Panc1 (cell line): ENCODE results near the gene MISP3. TPM values are rescaled to one million over a fixed set of nuclear protein-coding genes. Genes with fewer than 3 reads are reported as not detected.
"Not testable (repeated sequence)": the region's sequence is repeated elsewhere in the genome, so short reads cannot be mapped to it uniquely, and the experiment has no call there.

Experiments used
- ATAC-seq: fragments of 200-7000 bp; cut with Tn5 transposase; 2 replicates; pipeline ENCODE4 v1.9.1; 2020; ENCODE audit warnings: mild to moderate bottlenecking, moderate library complexity
- BruUV-seq: library from RNA; stranded (reverse); fragments of 400-500 nt; replicated peaks from 2 replicates; lab custom pipeline; 2021; lab: Mats Ljungman, UMichigan
- CTCF ChIA-PET: fragments of 300-600 bp; sonication (Branson Sonifier 250); formaldehyde crosslinking; loops from one replicate; lab custom pipeline; 2022; ENCODE audit warnings: antibody characterized with exemption; lab: Charles Lee
- POLR2A ChIA-PET: fragments of 300-600 bp; sonication (Branson Sonifier 250); formaldehyde crosslinking; loops from one replicate; lab custom pipeline; 2022; ENCODE audit warnings: antibody characterized with exemption; lab: Charles Lee
- DNase-seq: peaks from one replicate; pipeline ENCODE4 v3.0.0-alpha.2; 2010; ENCODE audit warnings: low read depth, low spot score
- H3K27ac ChIP-seq: 2 replicates; pipeline ENCODE4 v1.5.1; 2011; ENCODE audit warnings: mild to moderate bottlenecking, low read length, inconsistent platforms
- H3K27me3 ChIP-seq: fragments of 200-500 bp; sonication (Bioruptor generic); 2 replicates; pipeline ENCODE4 v1.6.0; 2014; ENCODE audit warnings: low read length, inconsistent platforms; ENCODE audit not compliant: control insufficient read depth, insufficient read depth
- H3K36me3 ChIP-seq: fragments of 200-500 bp; sonication (Bioruptor generic); 2 replicates; pipeline ENCODE4 v1.5.1; 2014; ENCODE audit warnings: inconsistent platforms, mild to moderate bottlenecking, low read length, moderate library complexity; ENCODE audit not compliant: control insufficient read depth, insufficient read depth
- H3K4me1 ChIP-seq: 2 replicates; pipeline ENCODE4 v1.5.1; 2011; ENCODE audit warnings: inconsistent platforms, mild to moderate bottlenecking, low read length, moderate library complexity; ENCODE audit not compliant: control insufficient read depth, insufficient read depth
- H3K4me3 ChIP-seq, 2 experiments: 2 replicates each; pipeline ENCODE4 v1.5.1; 2011 to 2012; ENCODE audit warnings: low read depth in 2 of 2, low read length in 2 of 2, mild to moderate bottlenecking in 2 of 2, inconsistent platforms in 1 of 2, moderate library complexity in 1 of 2
- H3K9me3 ChIP-seq: fragments of 200-500 bp; sonication (Bioruptor generic); 2 replicates; pipeline ENCODE4 v1.5.1; 2014; ENCODE audit warnings: low read depth, mild to moderate bottlenecking, inconsistent platforms, low read length, moderate library complexity; ENCODE audit not compliant: control insufficient read depth, insufficient read depth
- CTCF ChIP-seq: fragments of 450-650 bp; IDR thresholded peaks from 2 replicates; pipeline ENCODE4 v1.5.1; 2017; ENCODE audit warnings: mild to moderate bottlenecking
- POLR2AphosphoS5 ChIP-seq: IDR thresholded peaks from 2 replicates; pipeline ENCODE4 v1.6.1; 2012; ENCODE audit warnings: mild to moderate bottlenecking, low read depth, low read length, moderate library complexity
- REST ChIP-seq, 2 experiments: IDR thresholded peaks; 2 replicates each; pipeline ENCODE4 v1.6.1; 2011 to 2012; ENCODE audit warnings: low read depth in 2 of 2, control low read depth in 1 of 2, low read length in 1 of 2, mild to moderate bottlenecking in 1 of 2, moderate library complexity in 1 of 2; ENCODE audit not compliant: insufficient read depth in 1 of 2
- SIN3A ChIP-seq: IDR thresholded peaks from 2 replicates; pipeline ENCODE4 v1.6.1; 2012; ENCODE audit warnings: low read depth, mild to moderate bottlenecking, low read length, moderate library complexity, borderline replicate concordance; ENCODE audit not compliant: insufficient read depth
- TCF7L2 ChIP-seq: IDR thresholded peaks from 2 replicates; pipeline ENCODE4 v1.6.1; 2011; ENCODE audit warnings: mild to moderate bottlenecking, low read depth, low read length, inconsistent platforms
- in situ Hi-C: cut with HindIII; loops from 2 replicates; pipeline ENCODE4 v1.10.0; 2016; ENCODE audit warnings: low sequenced_read_pairs, low pct_unique_long_range_greater_than_20kb
- intact Hi-C: fragments of 100-400 bp; cut with micrococcal nuclease; formaldehyde crosslinking; loops from one replicate; pipeline ENCODE4 v1.10.0; 2022; ENCODE audit not compliant: unreplicated experiment
- total RNA-seq: library from RNA; stranded (reverse); gene quantifications from one replicate; pipeline ENCODE4 v1.2.1, GENCODE V29; 2021; ENCODE audit not compliant: unreplicated experiment

MISP3 gene
- total RNA-seq, 1 experiment from 2014 or later: 1.5 TPM

- Histone ChIP-seq H3K9me3 (no peaks in the 10 kb centered on the region), H3K27me3 (no peaks in the 10 kb centered on the region), H3K36me3 (no peaks in the 10 kb centered on the region; the same call in 1 of the 2 replicates), H3K4me3 (no peak overlapping the region), H3K4me1 (no peaks in the 10 kb centered on the region), H3K27ac (no peak overlapping the region)
- ChIA-PET CTCF (no interaction called here), POLR2A (no interaction called here)
- intact Hi-C loops: no loop called here
- TF ChIP-seq TCF7L2 (no peak), REST (IDR thresholded peaks at IDR 0.05; ENCODE audit: insufficient read depth in 1 of 2, low read depth in 2 of 2, low read length in 1 of 2) (no peak), SIN3A (no peak), CTCF (no peak), POLR2AphosphoS5 (no peak)
- in situ Hi-C loops: no loop called here
- no TSS peak for BruUV-seq
- no peak for ATAC-seq
- DNase-seq: no peak
These were observed 38.6 kb upstream of the MISP3 start for GRCh38 chr19:14033946-14034345.

GRCh38 chr19:14035159-14035558, 37.4 kb upstream of the MISP3 start:
- in situ Hi-C loops, H3K27ac ChIP-seq, H3K27me3 ChIP-seq, DNase-seq, BruUV-seq, H3K4me1 ChIP-seq, H3K9me3 ChIP-seq, POLR2A ChIA-PET, H3K4me3 ChIP-seq, ATAC-seq, intact Hi-C loops, H3K36me3 ChIP-seq: not testable (repeated sequence)
- CTCF ChIA-PET: interaction anchor here (0.7 kb wide), 1 partner anchor 19 kb away, joined by 4 read pairs; no protein-coding TSS in a partner anchor

- ATAC-seq (no peak), DNase-seq (no peak)
- TF ChIP-seq CTCF (no peak), SIN3A (no peak), TCF7L2 (no peak), REST (IDR thresholded peaks at IDR 0.05; ENCODE audit: insufficient read depth in 1 of 2, low read depth in 2 of 2, low read length in 1 of 2) (no peak), POLR2AphosphoS5 (no peak)
- POLR2A ChIA-PET: no interaction called here
- intact Hi-C loops: no loop called here
- BruUV-seq: no TSS peak
- no peaks in the 10 kb centered on the region for H3K4me1 ChIP-seq
- no peaks in the 10 kb centered on the region for H3K9me3 ChIP-seq
- no peak overlapping the region for H3K27ac ChIP-seq
- in situ Hi-C loops: no loop called here
- no peaks in the 10 kb centered on the region; the same call in 1 of the 2 replicates for H3K36me3 ChIP-seq
- CTCF ChIA-PET: no interaction called here
- no peak overlapping the region for H3K4me3 ChIP-seq
- no peaks in the 10 kb centered on the region for H3K27me3 ChIP-seq
These were observed 36.9 kb upstream of the MISP3 start for GRCh38 chr19:14035706-14036105.
